Measurements from ENCODE around the gene TMEM134.
A peak's percentile ranks its signal among the peaks of the same experiment; 100 is the strongest.

Gene TMEM134

GRCh38 chr11:67421430-67422031 is 47.5 kb downstream of the TMEM134 start:
- DNase-seq (ENCODE audit: low read depth in 1 of 2, low spot score in 1 of 2), result no peak
- TF ChIP-seq JUND (IDR thresholded peaks at IDR 0.05; ENCODE audit: low read depth), result no peak
- in situ Hi-C loops (cut with HindIII; ENCODE audit: low pct_unique_long_range_greater_than_20kb, low sequenced_read_pairs), result no loop called here

GRCh38 chr11:67420646-67421429 is 48.2 kb downstream of the TMEM134 start:
- DNase-seq (ENCODE audit: low read depth in 1 of 2, low spot score in 1 of 2), result peak; percentile 97 to 98
- no peak for TF ChIP-seq JUND (IDR thresholded peaks at IDR 0.05; ENCODE audit: low read depth)
- in situ Hi-C loops (cut with HindIII; ENCODE audit: low pct_unique_long_range_greater_than_20kb, low sequenced_read_pairs), result no loop called here

DNA sequence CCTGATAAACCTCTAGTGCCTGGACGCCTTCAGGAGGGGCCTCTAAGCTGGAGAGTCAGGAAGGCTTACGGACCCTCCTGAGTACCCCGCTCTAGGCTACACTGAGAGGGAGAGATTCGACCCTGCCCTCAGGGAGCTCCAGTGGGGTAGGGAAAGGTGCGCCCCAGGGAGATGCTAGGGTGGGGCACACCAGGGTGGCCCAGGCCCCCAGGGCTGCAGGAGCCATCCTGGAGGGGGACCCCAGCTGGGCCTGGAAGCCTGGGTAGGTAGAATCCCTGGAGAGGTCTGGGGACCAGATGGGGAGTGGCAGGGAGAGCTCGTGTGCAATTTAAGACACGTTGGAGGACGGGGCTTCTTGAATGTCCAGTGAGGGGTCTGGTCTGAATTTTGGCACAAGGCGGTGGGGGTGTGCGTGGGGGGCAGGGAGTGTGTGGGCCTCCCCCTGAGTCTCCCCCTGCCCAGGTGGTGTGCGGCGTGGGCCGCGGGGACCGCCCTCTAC is 48.9 kb downstream of the TMEM134 start:
- no peak for TF ChIP-seq JUND (IDR thresholded peaks at IDR 0.05; ENCODE audit: low read depth)
- in situ Hi-C loops (cut with HindIII; ENCODE audit: low pct_unique_long_range_greater_than_20kb, low sequenced_read_pairs), result no loop called here
- no peak for DNase-seq (ENCODE audit: low read depth in 1 of 2, low spot score in 1 of 2)

GRCh38 chr11:67419325-67420049 is 49.6 kb downstream of the TMEM134 start:
- in situ Hi-C loops (cut with HindIII; ENCODE audit: low pct_unique_long_range_greater_than_20kb, low sequenced_read_pairs), result no loop called here
- DNase-seq (ENCODE audit: low read depth in 1 of 2, low spot score in 1 of 2), result no peak
- no peak for TF ChIP-seq JUND (IDR thresholded peaks at IDR 0.05; ENCODE audit: low read depth)

DNA sequence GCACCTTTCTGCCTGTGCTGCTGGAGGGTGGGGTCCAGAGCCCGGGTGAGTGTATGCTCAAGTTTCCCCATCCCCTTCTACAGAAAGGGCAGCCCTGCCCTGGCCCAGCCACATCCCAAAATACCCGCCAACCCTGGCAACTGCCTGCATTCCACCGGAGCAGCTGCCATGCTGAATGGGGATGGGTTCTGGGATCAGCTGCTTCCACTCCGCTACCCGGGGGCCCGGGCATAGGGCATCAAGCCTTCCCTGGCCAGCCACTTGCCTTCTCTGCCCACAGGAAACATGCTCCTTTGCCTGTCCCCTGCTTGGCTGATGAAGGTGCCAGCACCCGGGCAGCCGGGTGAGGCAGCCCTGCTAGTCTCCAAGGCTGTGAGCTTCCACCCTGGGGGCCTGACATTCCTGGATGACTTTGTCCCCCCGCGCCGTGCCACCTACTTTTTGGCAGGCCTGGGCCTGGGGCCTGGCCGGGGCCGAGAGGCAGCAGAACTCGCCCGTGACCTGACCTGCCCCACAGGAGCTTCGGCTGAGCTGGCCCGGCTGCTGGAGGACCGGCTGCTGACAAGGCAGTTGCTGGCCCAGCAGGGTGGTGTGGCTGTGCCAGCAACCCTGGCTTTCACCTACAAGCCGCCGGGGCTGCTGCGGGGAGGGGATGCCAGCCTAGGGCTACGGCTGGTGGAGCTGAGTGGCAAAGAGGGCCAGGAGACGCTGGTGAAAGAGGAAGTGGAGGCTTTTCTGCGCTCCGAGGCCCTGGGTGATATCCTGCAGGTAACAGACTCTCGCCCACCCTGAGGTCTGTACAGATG is 50.4 kb downstream of the TMEM134 start:
- TF ChIP-seq JUND (IDR thresholded peaks at IDR 0.05; ENCODE audit: low read depth), result no peak
- in situ Hi-C loops (cut with HindIII; ENCODE audit: low pct_unique_long_range_greater_than_20kb, low sequenced_read_pairs), result no loop called here

GRCh38 chr11:67417425-67417824 is 51.6 kb downstream of the TMEM134 start:
- in situ Hi-C loops (cut with HindIII; ENCODE audit: low pct_unique_long_range_greater_than_20kb, low sequenced_read_pairs), result no loop called here
- TF ChIP-seq JUND (IDR thresholded peaks at IDR 0.05; ENCODE audit: low read depth), result no peak

More for the DNA sequence above, 50.4 kb downstream of the TMEM134 start:
- DNase-seq (ENCODE audit: low read depth in 1 of 2, low spot score in 1 of 2), result no peak

DNA sequence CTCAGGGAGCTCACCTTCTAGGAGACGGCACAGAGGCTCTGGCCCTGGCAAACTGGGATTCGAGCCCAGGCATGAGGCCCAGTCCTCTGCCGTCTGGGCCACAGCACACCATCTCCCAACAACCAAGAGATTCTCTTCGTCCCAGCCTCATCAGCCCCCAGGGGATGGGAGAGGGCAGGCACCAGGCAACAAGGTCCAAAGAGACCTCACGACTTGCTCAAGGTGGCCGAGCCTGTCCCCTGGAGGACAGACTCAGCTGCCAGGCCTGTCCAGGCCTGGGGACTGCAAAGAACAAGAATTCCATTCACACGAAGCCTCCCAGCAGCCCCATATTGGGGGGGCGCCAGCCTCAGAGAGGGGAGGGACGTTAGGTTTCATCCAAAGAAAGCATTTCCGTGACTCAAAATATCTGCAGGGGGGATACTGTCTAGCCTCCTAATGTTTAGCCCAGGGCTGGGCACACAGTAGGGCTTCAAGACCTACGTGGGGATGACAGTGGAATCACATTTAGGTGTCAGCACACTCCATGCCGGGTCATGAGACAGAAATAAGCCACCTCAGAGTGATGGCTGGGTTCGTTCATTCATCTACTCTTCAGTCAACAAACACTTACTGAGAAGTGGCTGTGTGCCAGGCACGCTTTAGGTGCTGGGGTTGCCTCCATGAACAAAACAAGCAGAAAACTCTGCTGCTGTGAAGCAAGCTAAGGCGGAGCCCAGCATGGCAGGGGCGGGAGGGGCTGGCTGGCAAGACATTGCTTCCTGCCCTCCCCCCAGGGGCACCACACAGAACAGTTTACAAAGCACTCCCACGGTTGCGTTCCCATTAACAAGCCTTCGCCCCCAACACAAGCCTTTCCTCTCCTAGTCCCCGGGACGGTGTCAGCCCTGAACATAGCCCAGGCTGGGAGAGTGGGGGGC is 52.4 kb downstream of the TMEM134 start:
- TF ChIP-seq JUND (IDR thresholded peaks at IDR 0.05; ENCODE audit: low read depth), result no peak
- peak in 1 of 2 experiments; percentile 74 for DNase-seq (ENCODE audit: low read depth in 1 of 2, low spot score in 1 of 2)
- in situ Hi-C loops (cut with HindIII; ENCODE audit: low pct_unique_long_range_greater_than_20kb, low sequenced_read_pairs), result no loop called here

More at GRCh38 chr11:67417425-67417824, 51.6 kb downstream of the TMEM134 start:
- DNase-seq (ENCODE audit: low read depth in 1 of 2, low spot score in 1 of 2), result no peak

DNA sequence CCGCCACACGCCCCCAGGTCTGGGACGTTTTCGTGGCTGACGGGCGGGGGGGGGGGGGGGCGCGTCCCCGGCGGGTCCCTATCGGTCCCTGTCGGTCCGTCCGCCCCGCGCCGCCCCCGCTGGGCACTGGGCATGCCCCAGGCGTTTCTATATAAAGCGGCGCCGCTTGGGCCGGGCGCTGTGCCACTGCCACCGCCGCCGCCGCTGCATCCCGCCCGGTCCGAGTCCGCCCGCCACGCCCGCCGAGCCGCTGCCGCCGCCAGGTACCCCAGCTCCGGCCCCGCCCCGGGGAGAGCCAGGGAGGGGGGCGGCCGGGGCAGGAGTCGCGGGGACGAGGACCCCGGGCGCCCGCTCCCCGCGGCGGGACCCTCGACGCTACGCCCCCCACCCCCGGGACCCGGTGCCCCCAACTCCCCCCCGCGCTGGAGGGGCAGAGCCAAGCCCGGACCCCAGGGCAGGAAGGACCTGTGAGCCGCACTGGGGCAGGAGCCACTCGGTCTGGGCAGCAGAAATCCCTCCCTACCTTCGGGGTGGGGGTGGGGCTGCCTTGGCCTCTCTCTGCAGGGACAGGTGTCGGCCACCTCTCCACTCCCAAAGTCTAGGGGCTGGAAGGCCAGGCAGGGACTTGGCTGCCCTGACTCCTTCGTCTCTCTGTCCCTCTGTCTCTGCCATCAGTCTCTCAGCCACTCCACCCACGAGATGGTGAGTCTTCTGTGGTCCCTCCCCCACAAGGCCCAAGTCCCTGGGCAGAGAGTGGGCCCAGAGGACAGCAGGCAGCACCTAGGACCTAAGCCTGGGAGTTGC is 53.3 kb downstream of the TMEM134 start, which contains the start of gene CARNS1:
TSS of gene CARNS1 (plus strand) at position 178 of the 804 bp plus-strand sequence. CDS start at position 700, 522 bp downstream.
- no peak for TF ChIP-seq JUND (IDR thresholded peaks at IDR 0.05; ENCODE audit: low read depth)
- DNase-seq (ENCODE audit: low read depth in 1 of 2, low spot score in 1 of 2), result no peak
- in situ Hi-C loops (cut with HindIII; ENCODE audit: low pct_unique_long_range_greater_than_20kb, low sequenced_read_pairs), result no loop called here

DNA sequence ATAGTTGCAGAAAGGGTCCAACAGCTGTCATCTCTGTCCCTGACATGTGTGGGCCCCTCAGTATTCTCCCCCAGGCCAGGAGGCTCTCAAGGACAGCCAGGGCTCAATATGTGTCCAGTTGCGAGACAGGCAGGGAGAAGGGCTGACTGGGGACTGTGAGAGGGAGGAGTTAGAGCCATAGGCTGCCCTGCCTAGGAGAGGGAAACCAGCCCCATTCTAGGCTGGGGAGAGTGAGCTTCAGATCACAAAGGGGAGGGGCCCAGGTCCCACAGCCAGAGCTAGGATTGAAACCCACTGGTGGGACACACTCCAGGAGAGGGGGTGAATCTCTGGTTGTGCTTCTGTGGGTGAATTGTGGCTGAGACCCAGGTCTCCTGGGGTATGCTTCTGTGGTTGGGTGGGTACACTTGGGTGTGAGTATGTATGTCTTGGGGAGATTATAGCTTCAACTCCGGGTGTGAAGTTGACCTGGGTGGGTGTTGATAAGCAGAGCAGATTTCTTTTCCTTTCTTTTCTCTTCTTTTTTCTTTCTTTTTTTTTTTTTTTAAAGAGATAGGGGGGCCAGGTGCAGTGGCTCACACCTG is 55.7 kb downstream of the TMEM134 start:
- TF ChIP-seq JUND (IDR thresholded peaks at IDR 0.05; ENCODE audit: low read depth), result no peak
- in situ Hi-C loops (cut with HindIII; ENCODE audit: low pct_unique_long_range_greater_than_20kb, low sequenced_read_pairs), result no loop called here
- DNase-seq (ENCODE audit: low read depth in 1 of 2, low spot score in 1 of 2), result no peak

DNA sequence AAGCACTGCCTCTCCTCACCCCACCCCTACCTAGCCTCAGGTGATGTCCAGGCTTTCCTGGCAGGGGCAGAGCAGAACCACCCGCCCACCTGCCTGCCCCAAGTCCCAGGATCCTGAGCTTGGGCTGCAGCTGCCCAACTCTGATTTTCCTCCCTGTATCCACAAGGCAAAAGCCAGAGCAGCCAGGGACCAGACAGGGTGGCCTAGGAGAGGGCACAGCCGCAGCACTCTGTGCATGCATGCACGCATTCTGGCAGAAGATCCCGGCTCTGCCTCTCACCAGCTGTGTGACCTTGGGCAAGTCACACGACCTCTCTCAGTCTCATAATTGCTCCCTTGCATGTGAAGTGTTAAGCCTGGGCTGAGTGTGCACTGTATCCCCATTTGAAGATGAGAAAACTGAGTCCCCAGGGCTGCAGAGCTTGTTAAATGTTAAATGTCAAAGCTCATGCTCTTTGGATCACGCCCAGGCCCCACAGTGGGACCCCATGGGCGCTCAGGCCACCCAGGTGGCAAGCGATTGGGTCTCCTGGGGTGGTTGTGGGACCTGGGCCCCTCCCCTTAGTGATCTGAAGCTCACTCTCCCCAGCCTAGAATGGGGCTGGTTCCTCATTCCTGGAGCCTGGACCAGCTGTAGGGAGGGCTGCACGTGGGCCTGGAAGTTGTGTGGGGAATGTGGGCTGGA is 56.4 kb downstream of the TMEM134 start:
- in situ Hi-C loops (cut with HindIII; ENCODE audit: low pct_unique_long_range_greater_than_20kb, low sequenced_read_pairs), result no loop called here
- no peak for TF ChIP-seq JUND (IDR thresholded peaks at IDR 0.05; ENCODE audit: low read depth)
- no peak for DNase-seq (ENCODE audit: low read depth in 1 of 2, low spot score in 1 of 2)
